SK-N-SH (cell line): ENCODE data around the gene MYH7B. TPM values are rescaled to one million over a fixed set of nuclear protein-coding genes. Genes with fewer than 3 reads are reported as not detected.

Experiments used
- CTCF ChIA-PET: fragments of 300-600, 350-600 bp; formaldehyde crosslinking; extraction: SDS; loops from one replicate; lab custom pipeline; 2021; lab: Yijun Ruan, JAX
- POLR2A ChIA-PET: fragments of 350-600 bp; sonication (Branson Sonifier 250); formaldehyde crosslinking; extraction: SDS; loops from one replicate; lab custom pipeline; 2020; ENCODE audit warnings: antibody characterized with exemption, inconsistent platforms; lab: Yijun Ruan, JAX
- DNase-seq: peaks from one replicate; pipeline ENCODE4 v3.0.0; 2012
- H2AFZ ChIP-seq: fragments of 200-600 bp; sonication (generic); 2 replicates; pipeline ENCODE4 v1.8.1; 2016; ENCODE audit warnings: antibody characterized with exemption, mild to moderate bottlenecking, low read depth
- H3F3A ChIP-seq: fragments of 200-600 bp; sonication (generic); replicated peaks from 2 replicates; pipeline ENCODE3; 2016; ENCODE audit warnings: antibody characterized with exemption, mild to moderate bottlenecking; ENCODE audit not compliant: insufficient read depth
- H3K27ac ChIP-seq, 2 experiments: fragments of 200-500 bp in 1 of 2; fragments of 200-600 bp in 1 of 2; sonication (Bioruptor generic) in 1 of 2; sonication (generic), shearing (Covaris generic) in 1 of 2; 2 replicates each; pipeline versions ENCODE4 v1.5.1 to v1.6.1; 2014 to 2016; ENCODE audit warnings: low read depth in 2 of 2, inconsistent platforms in 1 of 2, low read length in 1 of 2, mild to moderate bottlenecking in 1 of 2, mixed read lengths in 1 of 2
- H3K27me3 ChIP-seq: fragments of 200-600 bp; sonication (generic), shearing (Covaris generic); 2 replicates; pipeline ENCODE4 v1.6.1; 2016; ENCODE audit warnings: mixed run types; ENCODE audit not compliant: insufficient read depth
- H3K36me3 ChIP-seq, 2 experiments: fragments of 200-500 bp in 1 of 2; fragments of 200-600 bp in 1 of 2; sonication (Bioruptor generic) in 1 of 2; sonication (generic) in 1 of 2; replicated peaks in 1 of 2; 2 replicates each; pipeline versions ENCODE3 to v1.5.1; 2014 to 2016; ENCODE audit warnings: low read length in 1 of 2, mild to moderate bottlenecking in 1 of 2; ENCODE audit not compliant: insufficient read depth in 2 of 2, control insufficient read depth in 1 of 2
- H3K4me1 ChIP-seq, 2 experiments: fragments of 200-500 bp in 1 of 2; fragments of 200-600 bp in 1 of 2; sonication (Bioruptor generic) in 1 of 2; sonication (generic), shearing (Covaris generic) in 1 of 2; 2 replicates each; pipeline versions ENCODE4 v1.5.1 to v1.6.1; 2014 to 2016; ENCODE audit warnings: low read depth in 1 of 2, low read length in 1 of 2, mixed run types in 1 of 2; ENCODE audit not compliant: insufficient read depth in 2 of 2, control insufficient read depth in 1 of 2
- H3K4me2 ChIP-seq: fragments of 200-600 bp; sonication (generic), shearing (Covaris generic); 2 replicates; pipeline ENCODE4 v1.6.1; 2017; ENCODE audit warnings: mixed run types
- H3K4me3 ChIP-seq, 2 experiments: fragments of 200-500 bp in 1 of 2; fragments of 200-600 bp in 1 of 2; sonication (Bioruptor generic) in 1 of 2; sonication (generic), shearing (Covaris generic) in 1 of 2; 2 replicates each; pipeline versions ENCODE4 v1.5.1 to v1.8.1; 2014 to 2016; ENCODE audit warnings: low read depth in 2 of 2, inconsistent platforms in 1 of 2, low read length in 1 of 2, mild to moderate bottlenecking in 1 of 2, mixed read lengths in 1 of 2, moderate library complexity in 1 of 2
- H3K79me2 ChIP-seq: fragments of 200-600 bp; sonication (generic); 2 replicates; pipeline ENCODE4 v1.8.1; 2017; ENCODE audit warnings: mild to moderate bottlenecking; ENCODE audit not compliant: insufficient read depth
- H3K9ac ChIP-seq: fragments of 200-600 bp; sonication (generic); 2 replicates; pipeline ENCODE4 v1.6.1; 2017; ENCODE audit warnings: mixed run types
- H3K9me2 ChIP-seq: fragments of 200-600 bp; sonication (generic); 2 replicates; pipeline ENCODE4 v1.6.1; 2017; ENCODE audit warnings: mixed run types
- H3K9me3 ChIP-seq: fragments of 200-600 bp; sonication (generic); 2 replicates; pipeline ENCODE4 v1.6.1; 2017; ENCODE audit warnings: mixed run types, mild to moderate bottlenecking, moderate library complexity
- H4K20me1 ChIP-seq: fragments of 200-600 bp; sonication (generic); 2 replicates; pipeline ENCODE4 v1.6.1; 2017; ENCODE audit warnings: mild to moderate bottlenecking, mixed run types; ENCODE audit not compliant: insufficient read depth
- EP300 ChIP-seq, 2 experiments: IDR thresholded peaks; 2 replicates each; pipeline versions ENCODE4 v1.4.0 to v1.6.1; 2012; ENCODE audit warnings: borderline replicate concordance in 1 of 2, low read depth in 1 of 2, low read length in 1 of 2
- FOXJ3 ChIP-seq: sonication (generic); formaldehyde crosslinking; IDR thresholded peaks from 2 replicates; pipeline ENCODE4 v1.5.1; 2020; ENCODE audit warnings: mild to moderate bottlenecking, missing genetic modification reagents
- JUND ChIP-seq: IDR thresholded peaks from 2 replicates; pipeline ENCODE4 v1.4.0; 2012
- MEF2A ChIP-seq: IDR thresholded peaks from 2 replicates; pipeline ENCODE4 v1.4.0; 2012; ENCODE audit warnings: low read depth, borderline replicate concordance
- NFIC ChIP-seq: IDR thresholded peaks from 2 replicates; pipeline ENCODE4 v1.4.0; 2012; ENCODE audit warnings: borderline replicate concordance
- REST ChIP-seq: IDR thresholded peaks from 2 replicates; pipeline ENCODE4 v1.6.1; 2012; ENCODE audit warnings: mild to moderate bottlenecking, low read depth, low read length, moderate library complexity
- TCF12 ChIP-seq: IDR thresholded peaks from 2 replicates; pipeline ENCODE4 v1.4.0; 2012
- WGBS: methylation state at CpG from one replicate; pipeline ENCODE4 v1.1.6; 2017; ENCODE audit warnings: low lambda C conversion rate; 5-methylcytosine and 5-hydroxymethylcytosine counted together
- polyA plus RNA-seq, 3 experiments: library from polyadenylated mRNA; depleted of rRNA; stranded (reverse); fragments of >200 nt; gene quantifications; 2 replicates each; pipeline ENCODE4 v1.2.3, GENCODE V29; 2012
- TF ChIP-seq, protein P1 (sequence below): IDR thresholded peaks from 2 replicates; pipeline ENCODE4 v1.4.0; 2012; ENCODE audit warnings: low read depth, borderline replicate concordance
- TF ChIP-seq, protein P2 (sequence below): IDR thresholded peaks from 2 replicates; pipeline ENCODE4 v1.4.0; 2012; ENCODE audit warnings: low read depth

MYH7B gene
- polyA plus RNA-seq, 1 of the 3 experiments (the other 2 are of a cell fraction), result 0.41 TPM

DNA sequence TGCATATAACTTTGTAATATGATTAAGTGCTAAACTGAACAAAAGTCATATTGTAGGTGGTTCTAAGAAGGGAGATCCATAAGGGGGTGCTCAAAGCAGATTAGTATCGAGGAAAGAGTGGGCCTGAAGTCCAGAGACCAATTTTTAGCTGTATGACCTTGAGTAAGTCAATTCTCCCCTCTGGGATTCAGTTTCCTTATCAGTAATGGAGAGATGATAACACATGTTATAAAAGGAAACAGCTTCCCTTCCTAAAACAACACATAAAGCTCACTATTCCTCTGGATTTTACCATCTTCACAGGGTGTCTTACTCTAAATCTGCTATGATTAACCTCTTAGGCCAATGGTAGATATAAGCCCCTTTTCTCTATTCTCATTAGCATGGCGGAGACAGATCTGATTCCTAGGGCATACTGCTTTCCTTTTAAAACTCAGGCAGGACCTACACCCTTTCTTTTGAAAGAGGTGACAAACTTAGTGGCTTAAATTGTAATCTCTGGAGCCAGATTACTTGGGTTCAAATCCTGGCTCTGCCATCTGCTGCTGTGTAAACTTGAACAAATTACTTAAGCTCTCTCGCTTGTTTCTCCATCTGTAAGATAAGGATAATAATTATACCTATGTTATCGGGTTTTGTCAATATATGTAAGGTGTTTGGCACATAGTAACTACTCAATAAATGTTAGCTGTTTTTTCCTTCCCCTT is 39.8 kb upstream of the MYH7B start:
- Histone ChIP-seq H3K4me1 (peaks cover 0 to 3% of the 10 kb centered on the region in 2 experiments; a peak in 1 of 4 replicates), H3K27ac (peak overlapping the region in 1 of 2 experiments; percentile 9; a peak in 1 of 4 replicates), H4K20me1 (no peaks in the 10 kb centered on the region), H3K36me3 (no peaks in the 10 kb centered on the region), H3K9me3 (no peaks in the 10 kb centered on the region), H3F3A (no peaks in the 10 kb centered on the region), H3K79me2 (no peaks in the 10 kb centered on the region), H3K4me3 (no peak overlapping the region), H3K9ac (no peak overlapping the region), H3K27me3 (no peaks in the 10 kb centered on the region), H2AFZ (no peak overlapping the region), H3K9me2 (no peaks in the 10 kb centered on the region), H3K4me2 (no peak overlapping the region)
- WGBS, result 89% methylated on average over 4 of the region's 4 CpGs
- TF ChIP-seq JUND, result no peak
- peak in 1 of 2 experiments; percentile 26; a peak in 1 of 4 replicates for TF ChIP-seq EP300 (IDR thresholded peaks at IDR 0.05; ENCODE audit: borderline replicate concordance in 1 of 2, low read depth in 1 of 2, low read length in 1 of 2)
- CTCF ChIA-PET, result interaction anchor here (1.2 to 1.5 kb wide), 2 partner anchors 42 to 43 kb away, joined by 3 to 6 read pairs; no protein-coding TSS in a partner anchor
- peak; percentile 23 for DNase-seq
- POLR2A ChIA-PET, result interaction anchor here (0.8 kb wide), 1 partner anchor 12 kb away, joined by 3 read pairs; no protein-coding TSS in a partner anchor

GRCh38 chr20:34916774-34917354 is 38.8 kb upstream of the MYH7B start:
- TF ChIP-seq, protein P1, sequence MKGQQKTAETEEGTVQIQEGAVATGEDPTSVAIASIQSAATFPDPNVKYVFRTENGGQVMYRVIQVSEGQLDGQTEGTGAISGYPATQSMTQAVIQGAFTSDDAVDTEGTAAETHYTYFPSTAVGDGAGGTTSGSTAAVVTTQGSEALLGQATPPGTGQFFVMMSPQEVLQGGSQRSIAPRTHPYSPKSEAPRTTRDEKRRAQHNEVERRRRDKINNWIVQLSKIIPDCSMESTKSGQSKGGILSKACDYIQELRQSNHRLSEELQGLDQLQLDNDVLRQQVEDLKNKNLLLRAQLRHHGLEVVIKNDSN, result no peak
- no peak for TF ChIP-seq REST
- TF ChIP-seq TCF12, result no peak
- TF ChIP-seq FOXJ3 (CRISPR knock-in tag), result no peak
- TF ChIP-seq MEF2A, result no peak
- TF ChIP-seq, protein P2, sequence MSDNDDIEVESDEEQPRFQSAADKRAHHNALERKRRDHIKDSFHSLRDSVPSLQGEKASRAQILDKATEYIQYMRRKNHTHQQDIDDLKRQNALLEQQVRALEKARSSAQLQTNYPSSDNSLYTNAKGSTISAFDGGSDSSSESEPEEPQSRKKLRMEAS, result no peak
- no peak for TF ChIP-seq NFIC
- Histone ChIP-seq H3K4me2 (no peak overlapping the region), H3K27me3 (no peaks in the 10 kb centered on the region), H3K9ac (no peak overlapping the region), H4K20me1 (no peaks in the 10 kb centered on the region), H2AFZ (no peak overlapping the region), H3K27ac (no peak overlapping the region), H3K4me1 (peaks cover 0 to 3% of the 10 kb centered on the region in 2 experiments; a peak in 1 of 4 replicates), H3K79me2 (no peaks in the 10 kb centered on the region), H3K9me3 (no peaks in the 10 kb centered on the region), H3F3A (no peaks in the 10 kb centered on the region), H3K9me2 (no peaks in the 10 kb centered on the region), H3K36me3 (peaks cover 0 to 3% of the 10 kb centered on the region in 2 experiments), H3K4me3 (no peak overlapping the region)
- ChIA-PET CTCF (interaction anchor here (1.1 to 1.2 kb wide), 3 partner anchors 18 to 44 kb away, joined by 3 to 6 read pairs (median 4); no protein-coding TSS in a partner anchor), POLR2A (no interaction called here)
- DNase-seq, result no peak
- WGBS, result 76% methylated on average over 2 of the region's 2 CpGs
